ENCODE data around the gene EMC9.
A peak's percentile ranks its signal among the peaks of the same experiment; 100 is the strongest.

The EMC9 gene, protein sequence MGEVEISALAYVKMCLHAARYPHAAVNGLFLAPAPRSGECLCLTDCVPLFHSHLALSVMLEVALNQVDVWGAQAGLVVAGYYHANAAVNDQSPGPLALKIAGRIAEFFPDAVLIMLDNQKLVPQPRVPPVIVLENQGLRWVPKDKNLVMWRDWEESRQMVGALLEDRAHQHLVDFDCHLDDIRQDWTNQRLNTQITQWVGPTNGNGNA

DNA sequence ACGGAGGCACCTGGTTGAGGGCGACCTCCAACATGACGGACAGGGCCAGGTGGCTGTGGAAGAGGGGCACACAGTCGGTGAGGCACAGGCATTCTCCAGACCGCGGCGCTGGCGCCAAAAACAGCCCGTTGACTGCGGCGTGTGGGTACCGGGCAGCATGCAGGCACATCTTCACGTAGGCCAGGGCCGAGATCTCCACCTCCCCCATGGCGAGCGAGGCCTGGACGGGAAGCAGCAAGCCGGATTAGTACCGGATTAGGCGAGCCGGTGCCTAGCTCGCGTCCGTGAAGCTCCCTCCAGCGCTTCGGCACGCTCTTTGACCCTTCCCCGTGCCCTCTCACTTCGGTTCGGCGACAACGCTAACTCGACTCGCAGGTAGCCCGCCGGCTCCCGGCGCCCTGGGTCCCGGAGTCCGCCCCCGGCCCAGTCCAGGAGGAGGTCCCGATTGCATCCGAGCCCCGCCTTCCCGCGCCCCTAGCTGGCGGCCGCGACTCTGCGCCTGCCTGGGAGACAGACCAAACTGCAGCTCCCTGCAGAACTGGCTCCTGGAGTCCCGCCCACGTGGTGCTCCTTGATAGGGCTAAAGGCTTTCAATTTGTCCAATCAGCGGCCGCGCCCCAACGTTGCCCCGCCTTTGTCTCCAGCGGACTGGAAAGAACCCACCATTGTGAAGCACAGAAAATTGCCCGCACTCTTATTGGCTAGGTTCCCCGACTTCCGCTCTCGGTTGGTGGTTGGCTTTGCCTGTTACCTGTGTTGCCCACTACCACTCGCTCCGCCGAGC, at the start of gene EMC9:
Gene EMC9 (minus strand): TSS at position 495 of the 784 bp plus-strand sequence. CDS start 287 bp downstream, at position 208.
- peak; percentile 99 to 100 for DNase-seq (ENCODE audit: low read depth in 2 of 2)

DNA sequence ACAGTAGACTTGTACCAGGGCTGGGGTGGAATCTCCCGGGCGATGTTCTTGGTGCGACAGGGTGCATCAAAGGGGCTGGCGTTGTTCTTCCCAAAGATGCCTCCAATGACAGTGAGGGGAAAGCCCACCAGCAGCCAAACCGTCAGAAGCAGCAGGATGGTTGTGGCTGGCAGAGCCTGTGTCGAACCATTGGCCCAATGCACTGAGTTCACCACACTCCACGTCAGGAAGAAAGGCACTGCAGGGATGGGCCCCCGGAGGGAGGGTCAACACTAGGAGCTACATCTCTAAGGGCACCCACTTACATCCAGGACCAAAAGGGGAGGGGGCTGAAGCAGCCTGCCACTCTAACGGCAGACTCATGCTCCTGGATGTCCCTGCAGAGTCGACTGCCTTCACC, 49.0 kb upstream of the EMC9 start:
- DNase-seq (ENCODE audit: low read depth in 2 of 2), result no peak

DNA sequence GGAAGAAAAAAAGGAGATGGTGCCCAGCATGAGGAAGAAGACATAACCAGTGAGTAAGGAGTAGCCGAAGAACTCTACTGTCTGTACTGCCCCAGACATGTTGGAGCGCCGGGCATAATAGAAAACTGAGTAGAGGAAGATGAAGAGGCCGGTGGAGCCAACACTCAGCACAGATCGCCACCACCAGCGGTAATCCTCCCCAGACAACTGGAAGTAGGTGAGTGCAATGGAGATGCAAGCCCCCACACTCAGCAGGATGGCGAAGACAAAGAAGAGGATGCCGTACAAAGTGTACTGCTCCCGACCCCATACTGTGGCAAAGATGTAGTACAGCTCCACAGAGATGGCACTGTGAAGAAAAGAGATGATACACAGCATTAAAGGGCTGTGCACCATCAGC, 48.1 kb upstream of the EMC9 start:
- DNase-seq (ENCODE audit: low read depth in 2 of 2), result no peak

DNA sequence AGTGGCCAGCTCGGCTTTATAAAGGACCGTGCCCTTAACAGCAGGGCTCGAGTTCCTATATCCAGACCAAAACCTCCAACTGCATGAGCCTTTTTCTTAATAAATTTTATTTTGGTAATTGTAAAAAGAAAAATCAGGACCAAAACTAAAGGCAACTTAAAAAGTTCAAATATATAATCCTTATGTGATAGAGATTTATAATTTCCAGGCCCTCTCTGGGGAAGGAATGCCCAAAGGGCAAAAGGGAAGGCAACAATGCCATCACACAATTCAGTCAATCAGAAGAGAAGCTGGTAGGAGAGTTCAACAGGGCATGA, 47.6 kb upstream of the EMC9 start:
- DNase-seq (ENCODE audit: low read depth in 2 of 2), result no peak

DNA sequence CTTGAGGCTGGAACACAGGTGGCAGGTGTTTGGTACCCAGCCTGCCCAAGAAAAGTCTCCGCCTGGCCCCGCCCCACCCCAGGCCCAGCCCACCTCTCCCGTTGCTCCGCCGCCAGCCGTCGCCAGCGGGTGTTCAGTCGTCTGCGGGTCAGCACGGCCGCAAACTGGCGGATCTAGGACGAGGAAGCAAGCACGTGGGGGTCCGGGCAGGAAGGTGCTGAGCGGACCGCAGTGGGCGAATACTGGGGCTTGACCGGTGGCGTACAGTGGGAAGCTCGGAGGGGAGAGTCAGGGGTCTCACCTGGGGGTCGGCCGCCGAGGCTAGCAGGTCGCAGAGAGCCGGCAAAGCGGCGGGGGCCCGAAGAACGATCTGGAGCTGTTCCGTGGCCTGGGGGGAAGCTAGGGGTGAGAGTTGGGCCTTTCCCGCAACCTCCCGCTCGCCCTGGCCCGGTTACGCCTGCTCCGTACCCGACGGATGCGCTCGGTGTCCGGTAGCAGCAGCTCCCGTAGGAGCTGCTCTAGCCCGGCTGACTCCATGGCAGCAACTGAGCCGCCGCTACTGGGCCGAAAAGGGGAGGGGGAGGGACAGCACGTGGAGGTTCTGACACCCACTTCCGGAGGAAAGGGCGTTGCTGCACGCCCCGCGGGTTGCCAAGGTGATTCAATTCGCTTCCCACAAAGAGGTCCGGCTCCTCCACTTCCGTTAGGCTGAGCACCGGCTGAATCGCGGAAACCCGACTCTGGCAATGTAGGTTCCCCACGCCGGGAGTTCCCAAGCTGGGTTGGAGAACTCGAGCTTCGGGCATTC, 47.1 kb upstream of the EMC9 start, which contains the start of gene IPO4:
Gene IPO4 (minus strand): TSS at position 566 of the 808 bp plus-strand sequence. CDS start 29 bp downstream, at position 537.
- DNase-seq (ENCODE audit: low read depth in 2 of 2), result peak; percentile 91 to 95

DNA sequence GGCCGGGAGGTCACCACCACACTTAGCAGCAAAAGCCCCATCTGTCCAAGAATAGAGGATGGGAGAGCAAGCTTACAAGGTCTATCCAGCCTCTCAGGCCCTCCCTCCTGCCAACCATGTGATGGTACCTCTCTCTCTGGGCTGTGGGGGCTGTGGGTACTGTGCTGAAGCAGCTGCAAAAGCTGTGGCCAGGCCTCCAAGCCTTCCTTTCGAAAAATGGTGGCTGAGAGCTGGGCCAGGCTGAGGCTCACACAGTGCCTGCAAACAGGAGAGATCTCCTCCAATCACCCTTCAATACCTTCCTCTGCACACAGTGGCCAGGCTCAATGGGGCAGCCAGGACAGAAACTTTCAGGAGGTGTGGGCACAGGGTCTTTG, 46.1 kb upstream of the EMC9 start:
- DNase-seq (ENCODE audit: low read depth in 2 of 2), result no peak

DNA sequence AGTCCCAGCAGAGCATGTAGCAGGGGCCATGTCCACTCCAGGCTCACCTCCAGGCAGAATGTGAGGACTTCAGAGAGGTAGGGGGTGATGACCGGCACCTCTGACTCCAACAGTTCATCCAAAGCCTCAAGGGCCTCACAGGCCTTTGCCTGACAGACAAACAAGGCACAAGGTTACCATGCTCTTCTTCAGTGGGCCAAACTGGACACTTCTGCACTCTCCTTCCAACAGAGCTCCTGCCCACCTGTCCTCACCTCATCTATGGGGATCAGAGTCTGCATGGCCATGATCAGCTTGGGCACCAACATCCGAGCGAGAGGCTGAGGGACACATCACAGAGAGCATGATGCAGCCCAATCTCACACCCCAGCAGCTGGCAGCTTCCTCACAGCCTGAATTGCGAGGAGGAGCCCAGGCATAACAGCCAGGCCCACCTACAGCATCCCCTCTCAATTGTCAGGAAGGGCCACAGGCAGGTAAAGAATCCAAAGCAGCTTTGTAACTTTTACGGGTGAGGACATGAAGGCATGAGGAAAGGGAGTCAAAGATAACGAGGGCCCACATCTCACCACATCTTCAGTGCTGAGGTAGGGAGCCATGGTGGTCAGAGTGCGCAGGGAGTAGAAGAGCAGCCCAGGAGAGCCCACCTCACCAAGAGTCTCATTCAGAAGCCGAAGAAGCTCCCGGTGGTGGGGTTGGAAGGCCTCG, 45.6 kb upstream of the EMC9 start:
- DNase-seq (ENCODE audit: low read depth in 2 of 2), result no peak

DNA sequence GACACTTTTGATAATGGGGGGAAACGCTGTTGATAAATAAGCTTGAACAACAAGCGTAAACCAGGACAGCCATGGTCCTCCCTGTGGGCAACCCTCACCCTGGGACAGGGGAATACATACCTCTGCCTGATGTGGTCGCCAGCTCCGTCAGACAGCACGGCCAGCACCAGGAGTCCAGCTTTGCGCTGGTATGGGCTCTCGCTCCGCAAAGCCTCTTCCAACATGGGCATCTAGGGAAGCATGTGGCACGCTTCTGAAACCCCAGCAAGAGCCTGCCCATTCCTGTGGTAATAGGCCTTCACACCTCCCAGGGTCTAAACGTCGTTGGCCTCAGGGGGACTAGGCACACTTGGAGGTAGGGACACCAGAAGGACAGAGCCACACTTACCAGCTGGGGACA, 44.4 kb upstream of the EMC9 start:
- no peak for DNase-seq (ENCODE audit: low read depth in 2 of 2)

DNA sequence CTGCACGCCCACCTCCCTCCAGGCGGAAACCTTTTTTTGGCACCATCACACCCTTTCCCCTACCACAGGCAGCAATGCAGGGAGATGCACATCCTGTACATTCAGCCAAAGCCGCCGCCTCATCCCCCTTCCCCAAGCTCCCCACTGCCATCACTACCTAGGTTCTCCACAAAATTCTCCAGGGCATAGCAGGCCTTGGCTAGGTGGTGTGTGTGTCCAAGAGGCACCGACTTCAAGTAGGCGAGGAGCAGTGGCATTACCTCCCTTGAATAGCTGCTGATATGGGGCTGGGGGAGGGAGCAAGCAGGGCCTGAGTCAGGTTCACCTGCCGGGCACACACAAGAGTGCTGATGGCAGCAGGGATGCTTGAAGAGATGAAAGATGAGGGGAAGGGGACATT, 43.6 kb upstream of the EMC9 start:
- DNase-seq (ENCODE audit: low read depth in 2 of 2), result no peak

DNA sequence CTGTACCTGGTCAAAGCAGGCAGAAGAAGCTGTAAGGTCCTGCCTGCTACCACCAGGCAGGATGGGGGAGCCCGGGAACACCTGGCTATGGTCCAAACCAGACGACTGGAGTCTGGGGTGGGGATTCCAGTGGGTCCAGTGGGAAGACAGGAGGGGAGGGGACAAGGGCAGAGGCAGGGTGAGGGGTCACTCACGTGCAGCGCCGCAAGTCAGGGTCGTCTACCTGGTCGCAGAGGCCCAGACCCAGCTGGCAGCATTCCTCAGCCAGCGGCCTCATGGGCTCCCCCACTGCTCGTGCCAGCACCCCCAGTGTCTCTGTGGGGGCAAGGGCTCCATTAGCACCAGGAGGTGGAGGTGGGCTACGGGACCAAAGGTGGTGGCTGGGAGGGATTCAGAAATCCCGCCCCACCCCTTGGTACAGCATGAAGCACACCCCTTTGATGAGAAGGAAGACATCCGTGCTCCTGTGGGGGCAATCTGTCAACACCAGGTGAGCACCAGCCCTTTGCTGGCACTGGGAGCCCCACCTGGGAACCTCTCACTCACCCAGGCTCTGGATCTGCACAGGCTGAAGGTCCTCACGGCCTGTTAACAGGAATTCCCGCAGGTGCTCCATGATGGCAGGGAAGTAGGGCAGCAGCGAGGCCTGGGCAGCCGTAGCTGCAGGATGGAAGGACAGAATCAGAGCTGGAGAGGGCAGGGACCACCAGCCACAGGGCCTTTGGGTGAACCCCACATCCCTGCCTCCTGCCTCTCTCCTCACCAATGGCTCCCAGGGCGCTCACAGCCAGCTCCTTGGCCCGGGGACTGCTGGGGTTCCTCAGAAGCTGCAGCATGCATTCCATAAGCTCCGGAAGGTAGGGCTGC, 42.9 kb upstream of the EMC9 start:
- no peak for DNase-seq (ENCODE audit: low read depth in 2 of 2)

DNA sequence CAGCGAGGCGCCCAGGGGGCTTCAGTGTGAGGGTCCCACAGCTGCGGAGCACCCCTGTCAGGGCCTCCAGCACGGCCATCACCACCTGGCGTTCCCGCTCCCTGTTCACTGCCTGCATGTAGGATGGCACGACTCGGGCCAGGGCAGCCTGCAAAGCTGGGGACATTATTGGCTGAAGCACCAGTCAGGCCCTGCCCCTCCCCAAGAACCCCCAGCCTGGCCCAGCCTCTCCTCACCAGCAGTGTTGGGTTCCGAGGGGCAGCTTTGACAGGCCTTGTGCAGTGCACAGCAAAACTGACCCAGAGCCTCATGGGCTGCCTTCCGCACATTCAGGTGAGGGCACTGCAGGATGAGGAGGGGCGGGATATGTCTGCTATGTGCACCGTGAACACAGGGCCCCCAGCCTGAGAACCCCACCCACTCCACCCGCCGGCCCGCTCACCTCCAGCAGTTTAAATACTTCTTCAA, 41.7 kb upstream of the EMC9 start:
- no peak for DNase-seq (ENCODE audit: low read depth in 2 of 2)

DNA sequence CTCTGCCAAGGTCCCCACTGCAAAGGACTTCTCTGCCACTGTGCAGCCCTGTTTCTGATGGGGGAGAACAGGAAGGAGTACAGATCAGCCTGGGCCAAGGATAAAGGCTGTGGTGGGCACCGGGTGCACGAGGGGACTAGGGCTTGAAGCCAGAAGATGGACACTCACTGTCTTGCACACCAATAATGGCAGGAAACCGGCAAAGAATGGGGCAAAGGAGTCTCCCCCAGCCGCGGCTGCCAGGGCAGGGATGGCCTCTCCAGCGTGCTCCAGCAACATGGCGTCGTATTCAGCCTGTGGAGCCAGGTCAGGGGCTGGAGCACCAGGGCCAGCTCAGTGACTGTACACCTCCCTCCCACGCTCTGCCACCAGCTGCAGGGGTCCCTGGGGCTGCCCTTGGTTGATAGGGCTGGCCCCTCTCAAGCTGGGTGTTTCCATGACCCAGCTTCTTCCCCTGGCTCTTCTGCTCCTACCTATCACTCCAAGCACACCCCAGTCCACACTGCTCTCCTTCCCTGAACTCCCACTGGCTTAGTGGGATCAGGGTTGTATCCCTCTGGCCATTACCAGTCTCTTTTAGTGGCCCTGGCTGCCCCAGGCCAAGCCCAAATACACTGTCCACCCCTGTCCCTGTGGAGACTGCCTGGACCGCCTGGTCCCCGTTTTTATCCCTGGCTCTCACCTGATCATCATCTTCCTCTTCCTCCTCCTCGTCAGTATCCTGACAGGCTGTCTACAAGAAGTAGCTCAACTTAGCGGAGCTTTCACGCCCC, 40.9 kb upstream of the EMC9 start:
- DNase-seq (ENCODE audit: low read depth in 2 of 2), result no peak

DNA sequence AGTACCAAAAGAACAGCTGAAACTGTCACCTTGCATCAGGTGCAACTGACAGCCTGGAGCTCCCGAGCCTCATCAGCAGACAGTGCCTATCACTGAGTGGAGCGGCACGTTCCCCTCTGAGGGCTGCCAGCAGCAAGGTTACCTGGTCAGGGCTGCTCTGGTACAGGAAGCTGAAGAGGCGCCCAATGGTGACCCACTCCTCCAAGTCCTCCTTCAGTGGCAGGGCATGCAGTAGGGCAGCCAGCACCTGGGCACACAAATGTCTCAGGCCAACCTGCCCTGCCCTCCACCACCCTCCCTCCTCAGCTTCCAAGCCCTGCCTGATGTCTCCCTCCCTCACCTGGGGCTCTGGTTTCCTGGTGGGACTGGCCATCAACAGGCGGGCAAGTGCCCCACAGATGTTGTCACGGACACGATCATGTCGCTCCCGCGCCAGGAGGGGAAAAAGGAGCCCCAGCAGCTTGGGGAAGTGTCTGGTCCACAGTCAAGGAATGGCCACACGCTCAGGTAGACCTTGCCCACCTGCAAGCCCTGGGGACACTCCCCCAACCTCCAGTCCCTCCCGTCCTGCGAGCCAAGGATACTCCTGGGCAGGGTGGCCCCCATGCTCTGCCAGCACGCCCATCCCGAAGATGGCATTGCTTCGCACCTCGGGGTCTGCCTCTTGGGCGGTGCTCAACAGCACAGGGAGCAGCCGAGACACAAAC, 40.1 kb upstream of the EMC9 start:
- DNase-seq (ENCODE audit: low read depth in 2 of 2), result no peak

DNA sequence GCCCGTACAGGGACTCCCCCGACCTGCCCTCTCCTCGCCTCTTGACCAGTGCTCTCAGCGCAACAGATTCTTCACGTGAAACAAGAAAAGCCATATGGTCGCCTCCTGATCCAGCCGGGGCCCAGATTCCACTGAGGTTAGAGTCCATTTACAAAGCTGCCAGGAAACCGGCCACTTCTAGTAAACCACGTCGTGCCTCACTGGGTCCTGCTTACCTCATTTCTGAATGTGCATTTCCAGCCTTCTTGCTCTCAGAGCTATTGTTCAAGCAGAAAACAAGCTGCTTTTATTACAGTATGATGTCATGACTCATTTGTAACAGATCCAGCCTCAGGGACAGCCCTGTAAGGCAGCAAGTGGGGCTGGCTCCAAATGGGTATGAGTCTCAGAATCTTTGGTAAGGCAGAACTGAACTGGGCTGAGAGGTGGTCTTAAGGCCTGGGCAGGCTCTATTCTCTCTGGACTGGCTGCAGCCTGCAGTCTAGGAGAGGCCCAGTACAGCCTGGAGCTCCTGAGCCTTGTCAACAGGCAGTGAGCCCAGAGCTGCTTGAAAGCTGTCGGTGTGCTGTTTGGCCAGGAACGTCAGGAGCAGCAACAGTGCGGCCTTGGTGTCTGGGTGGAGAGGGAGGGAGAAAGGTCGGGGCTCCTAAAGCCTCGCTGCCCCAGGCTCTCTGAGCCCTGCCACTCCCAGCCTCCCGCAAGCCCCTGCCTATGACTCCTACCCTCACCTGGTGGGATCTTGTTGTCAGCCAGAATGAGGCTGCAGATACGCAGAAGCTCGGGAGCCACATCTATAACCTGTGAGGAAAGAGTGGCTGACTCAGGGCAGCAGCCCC, 38.8 kb upstream of the EMC9 start:
- no peak for DNase-seq (ENCODE audit: low read depth in 2 of 2)

DNA sequence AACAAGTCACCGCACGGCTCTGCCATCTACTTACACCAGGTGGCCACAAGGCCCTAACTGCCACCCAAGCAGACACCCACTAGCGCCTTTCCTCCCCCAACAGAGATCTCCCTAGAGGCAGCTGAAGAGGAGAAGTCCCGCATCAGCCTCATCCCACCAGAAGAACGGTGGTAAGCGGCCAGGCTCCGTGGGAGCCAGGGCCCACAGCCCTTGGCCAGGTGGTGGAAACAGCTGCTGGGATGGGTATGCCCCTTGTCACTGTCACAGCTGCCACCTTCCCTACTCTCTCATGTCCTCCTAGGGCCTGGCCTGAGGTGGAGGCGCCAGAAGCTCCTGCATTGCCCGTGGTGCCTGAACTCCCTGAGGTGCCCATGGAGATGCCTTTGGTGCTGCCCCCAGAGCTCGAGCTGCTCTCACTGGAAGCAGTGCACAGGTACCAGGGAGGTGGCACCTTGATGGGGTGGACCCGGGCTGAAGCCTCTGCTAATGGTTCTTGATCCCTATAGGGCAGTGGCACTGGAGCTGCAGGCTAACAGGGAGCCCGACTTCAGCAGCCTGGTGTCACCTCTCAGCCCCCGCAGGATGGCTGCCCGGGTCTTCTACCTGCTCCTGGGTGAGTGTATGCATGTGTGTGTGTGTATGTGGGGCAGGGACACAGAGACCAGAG, 38.0 kb upstream of the EMC9 start:
- DNase-seq (ENCODE audit: low read depth in 2 of 2), result no peak

DNA sequence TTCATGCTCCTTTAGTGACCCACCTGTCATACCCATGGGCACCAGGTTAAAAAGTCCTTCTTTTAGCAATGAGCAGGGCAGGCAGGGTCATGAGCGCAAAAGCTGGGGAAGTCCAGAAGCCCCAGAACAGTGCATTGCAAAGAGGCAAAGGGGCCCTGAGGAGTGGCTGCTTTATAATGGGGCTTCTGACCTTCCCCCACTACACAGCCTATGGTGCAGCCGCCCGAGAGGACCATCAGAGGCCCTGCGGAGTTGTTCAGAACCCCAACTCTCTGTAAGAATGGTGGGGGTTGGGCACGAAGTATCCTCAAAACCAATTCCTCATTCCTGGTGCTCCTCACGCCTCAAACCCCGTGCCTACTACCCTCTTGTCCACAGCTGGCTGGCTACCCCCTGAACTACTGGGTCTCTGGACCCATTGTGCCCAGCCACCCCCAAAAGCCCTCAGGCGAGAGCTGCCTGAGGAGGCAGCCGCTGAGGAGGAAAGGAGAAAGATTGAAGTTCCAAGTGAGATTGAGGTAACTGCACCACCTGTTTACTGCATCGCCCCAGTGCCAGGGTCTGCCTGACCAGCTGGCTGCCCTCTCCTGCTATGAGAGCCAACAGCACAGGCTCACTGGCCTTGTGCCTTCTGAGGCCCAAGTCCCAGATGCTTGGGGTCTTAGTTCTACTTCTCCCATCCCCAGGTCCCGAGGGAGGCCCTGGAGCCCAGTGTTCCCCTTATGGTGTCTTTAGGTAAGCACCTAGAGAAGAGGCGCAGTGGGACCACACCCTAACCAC, 37.2 kb upstream of the EMC9 start:
- DNase-seq (ENCODE audit: low read depth in 2 of 2), result no peak

DNA sequence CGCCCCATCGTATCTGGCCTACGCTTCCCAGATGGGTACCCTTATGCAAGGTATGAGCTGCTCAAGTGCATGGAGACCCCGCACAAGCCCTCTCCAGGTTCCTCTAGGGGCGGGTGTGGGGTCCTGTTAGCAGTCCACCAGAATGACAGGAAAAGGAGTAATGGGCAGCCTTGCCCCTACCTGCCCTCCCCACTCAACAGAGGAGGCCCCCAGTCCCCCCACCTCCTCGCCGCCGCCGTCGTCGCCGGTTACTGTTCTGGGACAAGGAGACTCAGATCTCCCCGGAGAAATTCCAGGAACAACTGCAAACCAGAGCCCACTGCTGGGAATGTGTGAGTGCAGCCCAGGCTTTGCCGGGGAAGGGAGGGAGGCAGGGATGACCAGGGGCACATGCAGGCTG, 36.5 kb upstream of the EMC9 start:
- DNase-seq (ENCODE audit: low read depth in 2 of 2), result no peak
